22Rv1 (cell line): ENCODE results near the gene CAMK1D.

Source experiments
- H3K27ac ChIP-seq: fragments of 450-650 bp; 2 replicates; pipeline ENCODE4 v1.5.1; 2017
- CTCF ChIP-seq: fragments of 450-650 bp; IDR thresholded peaks from 2 replicates; pipeline ENCODE4 v1.5.1; 2017; ENCODE audit warnings: mild to moderate bottlenecking
- ZFX ChIP-seq: fragments of 450-650 bp; IDR thresholded peaks from 2 replicates; pipeline ENCODE4 v1.6.1; 2017; ENCODE audit warnings: antibody characterized with exemption, borderline replicate concordance

CAMK1D gene

DNA sequence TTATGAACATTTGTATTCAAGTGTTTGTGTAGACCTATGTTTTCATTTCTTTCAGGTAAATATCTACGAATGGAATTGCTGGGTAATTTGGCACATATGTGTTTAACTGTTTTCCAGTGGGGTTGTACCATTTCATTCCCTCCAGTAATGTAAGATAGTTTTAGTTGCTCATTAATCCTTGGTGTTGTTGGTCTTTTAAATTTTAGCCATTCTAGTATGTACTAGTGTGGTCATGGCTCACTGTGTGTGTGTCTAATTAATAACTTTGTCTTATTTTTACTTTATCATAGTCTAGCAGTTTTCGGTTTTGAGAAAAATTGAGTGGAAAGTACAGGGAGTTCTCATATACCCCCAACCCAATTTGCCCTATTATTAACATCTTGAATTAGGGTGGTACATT, 278.8 kb downstream of the CAMK1D start:
- no peak overlapping the region for H3K27ac ChIP-seq
- no peak for TF ChIP-seq ZFX
- no peak for TF ChIP-seq CTCF

GRCh38 chr10:12628964-12629766, 279.8 kb downstream of the CAMK1D start:
- H3K27ac ChIP-seq, result no peak overlapping the region
- TF ChIP-seq CTCF (no peak), ZFX (no peak)

GRCh38 chr10:12629767-12630165, 280.4 kb downstream of the CAMK1D start:
- TF ChIP-seq CTCF (no peak), ZFX (no peak)
- no peak overlapping the region for H3K27ac ChIP-seq

GRCh38 chr10:12631216-12631615, 281.9 kb downstream of the CAMK1D start:
- TF ChIP-seq ZFX (no peak), CTCF (no peak)
- H3K27ac ChIP-seq, result no peak overlapping the region

GRCh38 chr10:12631787-12632562, 282.6 kb downstream of the CAMK1D start:
- H3K27ac ChIP-seq, result no peak overlapping the region
- no peak for TF ChIP-seq ZFX
- no peak for TF ChIP-seq CTCF

- no peak for TF ChIP-seq ZFX
- TF ChIP-seq CTCF, result no peak
- H3K27ac ChIP-seq, result no peak overlapping the region
Measured at GRCh38 chr10:12633776-12634620, 284.7 kb downstream of the CAMK1D start.
